Effector CD8-positive, alpha-beta T cell (primary cell): ENCODE measurements around the gene FADD.
"Not testable (repeated sequence)": the region's sequence is repeated elsewhere in the genome, so short reads cannot be mapped to it uniquely, and the experiment has no call there.

Experiments used
- DNase-seq: peaks from one replicate; lab custom pipeline; 2025; lab: John Stamatoyannopoulos, UW

The FADD gene

GRCh38 chr11:70180906-70181305 lies 22.2 kb upstream of the FADD start:
- no peak for DNase-seq

DNA sequence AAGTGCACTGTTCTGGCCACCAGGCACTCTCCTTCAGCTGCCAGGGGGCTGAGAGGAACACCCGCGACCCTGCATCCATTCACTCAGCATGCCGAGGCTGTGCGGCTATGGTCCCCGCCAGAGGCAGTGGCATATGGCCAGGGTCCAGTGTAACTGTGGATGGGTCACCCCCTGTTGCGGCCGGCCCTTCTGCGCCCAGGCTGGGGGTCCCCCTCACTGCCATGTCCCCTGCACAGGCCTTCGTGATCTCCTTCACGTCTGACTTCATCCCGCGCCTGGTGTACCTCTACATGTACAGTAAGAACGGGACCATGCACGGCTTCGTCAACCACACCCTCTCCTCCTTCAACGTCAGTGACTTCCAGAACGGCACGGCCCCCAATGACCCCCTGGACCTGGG lies 20.8 kb upstream of the FADD start:
- no peak for DNase-seq

DNA sequence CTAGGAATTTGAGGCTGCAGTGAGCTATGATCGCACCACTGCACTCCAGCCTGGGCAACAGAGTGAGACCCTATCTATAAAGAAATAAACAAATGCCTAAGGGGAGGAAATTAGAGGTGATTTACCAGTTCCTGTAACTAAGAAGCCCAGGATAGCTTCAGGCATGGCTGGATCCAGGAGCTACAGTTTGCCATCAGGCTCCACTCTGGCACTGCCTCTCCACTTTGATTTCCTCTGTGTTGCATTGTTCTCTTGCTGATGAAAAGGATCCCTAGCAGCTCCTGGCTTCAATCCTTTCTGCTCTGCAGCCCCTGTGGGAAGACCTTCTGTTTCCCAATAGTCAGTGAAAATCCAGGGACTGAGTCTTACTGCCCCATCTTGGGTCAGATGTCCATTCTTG lies 20.1 kb upstream of the FADD start:
- no peak for DNase-seq

DNA sequence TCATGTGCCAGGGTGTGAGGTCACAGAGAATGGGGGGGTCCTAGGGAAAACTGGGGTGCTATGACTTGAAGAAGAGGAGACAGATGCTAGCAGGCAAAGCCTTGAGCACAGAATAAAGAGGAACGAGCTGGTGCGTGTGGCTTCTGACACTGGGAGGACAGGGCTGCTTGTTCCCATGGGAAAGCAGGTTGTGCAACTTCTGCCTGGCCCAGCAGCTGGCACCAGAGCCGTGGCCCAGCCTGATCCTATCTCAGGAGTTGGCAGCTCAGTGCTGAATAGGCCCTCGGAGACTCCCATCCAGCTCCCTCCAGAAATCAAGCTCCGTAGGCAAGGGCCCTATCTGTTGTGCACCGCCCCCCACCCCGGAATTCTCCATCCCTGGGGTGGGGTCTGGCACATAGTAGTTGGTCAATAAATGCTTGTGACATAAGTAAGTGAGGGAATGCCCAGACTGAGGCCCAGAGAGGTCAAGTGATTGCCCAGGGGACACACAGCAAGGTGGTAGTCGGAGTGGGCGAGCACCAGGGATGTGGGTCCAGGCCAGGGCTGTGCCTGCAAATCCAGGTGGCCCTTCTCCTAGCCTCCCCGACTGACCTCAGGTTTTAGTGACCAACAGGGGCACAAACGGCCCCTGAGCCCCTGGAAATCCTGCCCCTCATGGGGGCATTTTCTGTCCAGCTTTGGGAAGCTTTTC lies 19.5 kb upstream of the FADD start:
- DNase-seq: no peak

- DNase-seq: no peak
Measured at GRCh38 chr11:70184396-70184795, 18.7 kb upstream of the FADD start.

GRCh38 chr11:70185348-70186055 lies 17.6 kb upstream of the FADD start:
- no peak for DNase-seq

- no peak for DNase-seq
Measured at GRCh38 chr11:70186420-70186819, 16.7 kb upstream of the FADD start.

GRCh38 chr11:70186936-70187335 lies 16.2 kb upstream of the FADD start:
- no peak for DNase-seq

GRCh38 chr11:70187771-70188170 lies 15.3 kb upstream of the FADD start:
- no peak for DNase-seq

- DNase-seq: no peak
Measured at GRCh38 chr11:70189622-70190021, 13.5 kb upstream of the FADD start.

- DNase-seq: peak; percentile 5
Measured at GRCh38 chr11:70191495-70192140, 11.5 kb upstream of the FADD start.

DNA sequence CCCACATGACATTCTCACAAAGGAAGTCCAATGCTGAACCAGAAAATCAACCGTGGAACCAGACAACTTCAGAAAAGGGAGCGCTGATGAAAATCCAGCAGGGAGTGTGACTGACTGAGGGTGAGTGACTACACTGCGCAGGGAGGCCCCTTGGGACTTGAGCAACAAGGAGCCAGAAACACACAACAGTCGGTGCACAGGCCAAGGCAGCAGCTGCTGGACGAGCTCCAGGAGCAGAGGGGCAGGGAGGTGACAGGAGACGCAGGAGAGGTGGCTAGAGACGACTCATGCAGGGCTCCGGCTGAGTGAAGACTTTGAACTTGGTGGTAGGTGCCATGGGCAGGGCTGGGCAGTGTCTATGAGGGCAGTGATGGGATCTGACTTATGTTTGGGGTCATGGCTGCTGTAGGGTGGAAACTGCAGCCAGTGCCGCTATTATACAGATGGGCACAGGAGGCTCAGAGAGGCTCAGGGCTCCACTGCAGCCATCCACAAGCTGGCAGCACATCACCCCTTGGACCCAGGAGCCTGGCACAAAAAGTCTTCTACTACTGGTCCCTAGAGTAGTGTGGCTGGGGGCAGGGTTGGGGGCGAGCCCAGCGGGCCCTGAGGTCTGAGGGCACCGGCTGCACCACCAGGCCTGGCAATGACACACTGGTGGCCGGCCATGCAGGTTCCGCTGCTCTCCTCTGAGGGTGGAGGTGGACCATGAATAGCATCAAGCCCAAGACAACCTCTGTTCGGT lies 10.3 kb upstream of the FADD start:
- DNase-seq: no peak

DNA sequence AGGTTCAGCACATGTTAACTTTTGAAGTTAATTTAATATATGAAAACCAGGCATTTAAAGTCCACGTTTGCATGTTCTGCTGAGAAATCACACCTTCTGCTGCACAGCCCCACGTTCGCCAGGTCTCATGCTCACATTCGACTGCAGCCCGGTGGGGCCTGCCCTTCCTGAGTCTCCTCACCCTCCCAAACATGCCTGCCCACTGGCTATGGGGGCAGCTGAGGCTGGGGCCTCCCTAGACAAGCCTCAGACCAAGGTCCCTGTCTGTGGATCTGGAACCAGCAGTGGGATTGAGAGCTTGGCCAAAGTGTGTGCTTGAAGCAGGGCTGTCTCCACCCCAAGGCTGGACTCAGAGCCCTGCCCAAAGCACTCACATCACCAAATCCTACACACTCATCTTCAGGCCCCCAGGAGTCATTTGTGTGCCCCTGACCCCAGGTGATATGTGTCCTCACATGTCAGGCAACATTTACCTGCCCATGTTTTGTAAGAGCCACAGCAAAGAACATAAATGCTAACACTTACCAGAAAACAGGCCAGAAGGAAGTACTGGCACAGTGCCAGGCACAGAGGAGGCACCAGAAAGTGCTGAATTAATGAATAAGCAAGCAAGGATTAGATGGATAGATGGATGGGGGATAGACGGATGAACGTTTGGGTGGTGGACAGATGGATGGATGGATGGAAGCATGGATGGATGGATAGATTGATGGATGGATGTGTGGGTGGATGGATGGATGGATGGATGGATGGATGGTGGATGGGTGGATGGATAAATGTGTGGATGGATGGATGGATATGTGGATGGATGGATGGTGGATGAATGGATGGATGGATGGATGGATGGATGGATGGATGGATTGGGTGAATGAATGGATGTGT lies 9.4 kb upstream of the FADD start:
- DNase-seq: no peak

DNA sequence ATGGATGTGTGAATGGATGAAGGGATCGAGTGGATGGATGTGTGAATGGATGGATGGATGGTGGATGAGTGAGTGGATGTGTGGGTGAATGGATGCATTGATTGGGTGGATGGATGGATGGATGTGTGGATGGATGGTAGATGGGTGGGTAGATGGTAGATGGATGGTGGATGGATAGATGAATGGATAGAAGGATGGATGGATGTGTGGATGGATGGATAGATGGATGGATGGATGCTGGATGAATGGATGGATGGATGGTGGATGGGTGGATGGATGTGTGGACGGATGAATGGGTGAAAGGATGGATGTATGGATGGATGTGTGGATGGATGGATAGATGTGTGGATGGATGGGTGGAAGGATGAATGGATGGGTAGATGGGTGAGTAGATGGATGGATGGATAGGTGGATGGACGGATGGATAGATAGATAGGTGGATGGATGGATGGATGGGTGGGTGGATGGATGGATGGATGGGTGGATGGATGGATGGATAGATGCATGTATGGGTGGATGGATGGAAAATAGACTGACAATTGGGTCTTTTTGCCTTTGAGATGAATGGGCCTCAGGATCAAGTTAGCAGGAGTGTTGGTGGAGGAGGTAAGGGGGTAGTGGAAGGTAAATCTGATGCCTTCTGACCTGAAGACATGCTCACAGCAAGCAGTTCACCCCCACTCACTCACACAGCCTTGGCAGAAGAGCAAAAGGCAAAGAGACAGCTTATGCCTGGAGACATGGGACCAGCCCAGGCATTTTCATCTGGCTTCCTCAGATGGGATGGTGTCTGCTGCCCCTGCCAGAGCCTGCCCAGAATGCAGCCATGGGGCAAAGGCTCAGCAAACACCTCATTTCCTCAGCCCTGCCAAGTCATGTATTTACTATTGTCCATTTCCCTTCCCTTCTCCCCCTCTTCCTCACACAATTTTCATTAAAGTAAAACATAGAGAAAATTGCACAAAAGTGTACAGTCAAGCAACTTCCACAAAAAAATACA lies 8.0 kb upstream of the FADD start:
- DNase-seq: no peak

DNA sequence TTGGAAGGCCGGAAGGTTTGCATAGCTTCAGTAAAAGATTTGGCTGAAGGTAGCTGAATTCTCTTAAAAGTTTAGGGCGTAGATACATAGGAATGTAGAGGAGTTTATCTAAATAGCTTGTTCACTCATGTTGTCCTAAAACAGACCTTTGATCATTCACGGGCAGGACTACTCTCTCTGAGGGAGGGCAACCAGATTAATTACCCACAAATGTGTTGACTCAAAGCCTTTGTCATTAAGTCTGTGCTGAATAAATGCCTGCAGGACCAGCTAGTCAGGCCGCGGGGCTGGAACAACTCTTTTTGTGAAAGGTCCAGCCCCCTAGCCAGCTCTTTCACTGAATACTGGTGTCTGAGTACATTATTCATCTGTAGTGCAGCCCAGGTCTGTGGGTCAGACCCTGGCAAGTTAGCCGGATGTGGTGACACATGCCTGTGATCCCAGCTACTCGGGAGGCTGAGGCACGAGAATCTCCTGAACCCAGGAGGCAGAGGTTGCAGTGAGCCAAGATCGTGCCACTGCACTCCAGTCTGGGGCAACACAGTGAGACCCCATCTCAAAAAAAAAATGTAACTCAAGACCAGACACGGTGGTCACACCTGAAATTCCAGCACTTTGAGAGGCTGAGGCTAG lies 2.8 kb upstream of the FADD start:
- no peak for DNase-seq

GRCh38 chr11:70201047-70201446 lies 2.0 kb upstream of the FADD start:
- DNase-seq: not testable (repeated sequence)

- no peak for DNase-seq
Measured at GRCh38 chr11:70201882-70202861, 924 bp upstream of the FADD start.

DNA sequence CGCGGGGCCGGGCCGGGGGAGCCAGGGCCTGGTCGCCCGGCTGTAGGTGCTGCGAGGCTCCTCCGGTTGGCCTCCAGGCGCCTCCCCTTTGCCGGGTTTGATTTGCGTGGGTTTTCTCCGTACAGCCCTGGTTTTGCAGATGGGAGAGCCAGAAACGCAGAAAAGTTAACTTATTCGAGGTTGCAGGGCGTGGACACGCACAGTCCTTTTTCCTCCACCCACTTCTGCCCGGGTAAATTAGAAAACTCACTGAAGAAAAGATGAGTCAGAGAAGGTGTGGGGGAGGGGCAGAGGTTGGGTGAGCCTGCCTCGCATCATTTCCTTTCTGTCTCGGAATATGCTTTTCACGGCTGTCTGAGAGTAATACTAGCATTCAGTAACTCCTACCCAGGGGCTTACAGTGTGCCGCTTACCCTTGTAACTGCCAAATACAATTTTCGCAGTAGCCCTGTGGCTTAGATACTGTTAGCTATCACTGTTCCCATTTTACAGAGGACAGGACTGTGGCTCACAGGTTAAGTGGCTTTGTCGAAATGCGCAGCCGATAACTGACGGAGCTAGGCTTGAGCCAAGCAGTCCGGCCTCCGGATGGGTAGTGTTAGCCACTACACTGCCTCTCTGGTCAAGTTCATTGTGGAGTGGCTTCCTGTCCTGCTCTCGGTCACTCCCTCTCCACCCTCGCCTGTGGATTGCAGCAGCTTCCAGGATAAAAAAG lies 812 bp downstream of the FADD start:
- DNase-seq: peak; percentile 73
